GM12878 (cell line): ENCODE measurements around the gene CLEC16A. TPM values are rescaled to one million over a fixed set of nuclear protein-coding genes. Genes with fewer than 3 reads are reported as not detected.
A peak's percentile ranks its signal among the peaks of the same experiment; 100 is the strongest.

ENCODE experiments used
- ATAC-seq: fragments of 200-7000 bp; cut with Tn5 transposase; 3 replicates; pipeline ENCODE4 v1.9.1; 2020; ENCODE audit warnings: mild to moderate bottlenecking, moderate library complexity
- BruUV-seq: library from RNA; stranded (reverse); fragments of 400-500 nt; replicated peaks from 2 replicates; lab custom pipeline; 2021; lab: Mats Ljungman, UMichigan
- CTCF ChIA-PET: fragments of 300-600 bp; sonication (Branson Sonifier 250); formaldehyde crosslinking; extraction: SDS; loops from one replicate; lab custom pipeline; 2021; ENCODE audit warnings: inconsistent platforms; lab: Yijun Ruan, JAX
- POLR2A ChIA-PET: fragments of 350-600 bp; formaldehyde crosslinking; extraction: SDS; loops from one replicate; lab custom pipeline; 2021; ENCODE audit warnings: inconsistent platforms; lab: Charles Lee
- RAD21 ChIA-PET: fragments of 300-600 bp; sonication (Branson Sonifier 250); formaldehyde crosslinking; loops from one replicate; lab custom pipeline; 2023; ENCODE audit warnings: antibody characterized with exemption; ENCODE audit not compliant: unreplicated experiment; lab: Charles Lee
- SMC1A ChIA-PET: fragments of 300-600 bp; sonication (Branson Sonifier 250); formaldehyde crosslinking; loops from one replicate; lab custom pipeline; 2023; ENCODE audit not compliant: unreplicated experiment, uncharacterized antibody; lab: Charles Lee
- DNase-seq: peaks from one replicate; pipeline ENCODE4 v3.0.0-alpha.2; 2011; ENCODE audit warnings: low read depth, low spot score
- FAIRE-seq: peaks from 3 replicates; lab custom pipeline; 2011; peaks lifted over from hg19 to GRCh38; lab: Jason Lieb, UNC
- H2AFZ ChIP-seq: 2 replicates; pipeline ENCODE4 v1.6.0; 2011; ENCODE audit warnings: low read depth, low read length, control low read depth; ENCODE audit not compliant: control insufficient read depth
- H3K27ac ChIP-seq: 2 replicates; pipeline ENCODE4 v1.5.1; 2011; ENCODE audit warnings: control low read depth; ENCODE audit not compliant: control insufficient read depth, insufficient read depth
- H3K27me3 ChIP-seq, 2 experiments: replicated peaks in 1 of 2; 2 replicates each; pipeline versions ENCODE4 v1.6.0 to v1.6.1; 2011; ENCODE audit warnings: low read length in 1 of 2; ENCODE audit not compliant: control insufficient read depth in 2 of 2, insufficient read depth in 2 of 2
- H3K36me3 ChIP-seq, 2 experiments: 2 replicates each; pipeline ENCODE4 v1.5.1; 2011; ENCODE audit warnings: low read length in 1 of 2; ENCODE audit not compliant: control insufficient read depth in 2 of 2, insufficient read depth in 2 of 2
- H3K4me1 ChIP-seq: 2 replicates; pipeline ENCODE4 v1.6.1; 2011; ENCODE audit warnings: mild to moderate bottlenecking, low read length, moderate library complexity, mixed read lengths; ENCODE audit not compliant: control insufficient read depth, insufficient read depth
- H3K4me2 ChIP-seq: 2 replicates; pipeline ENCODE4 v1.6.0; 2011; ENCODE audit warnings: control low read depth; ENCODE audit not compliant: control insufficient read depth, insufficient read depth
- H3K4me3 ChIP-seq: fragments of 200-600 bp; sonication (generic); 2 replicates; pipeline ENCODE4 v1.5.1; 2016
- H3K79me2 ChIP-seq: 2 replicates; pipeline ENCODE4 v1.6.0; 2011; ENCODE audit warnings: low read length; ENCODE audit not compliant: control insufficient read depth, insufficient read depth
- H3K9ac ChIP-seq: 2 replicates; pipeline ENCODE4 v1.8.0; 2011; ENCODE audit warnings: low read length, control low read depth, mixed read lengths; ENCODE audit not compliant: control insufficient read depth, insufficient read depth
- H3K9me3 ChIP-seq: replicated peaks from 3 replicates; pipeline ENCODE4 v1.5.1; 2011; ENCODE audit warnings: mild to moderate bottlenecking, low read length; ENCODE audit not compliant: control insufficient read depth, insufficient read depth
- H4K20me1 ChIP-seq: 2 replicates; pipeline ENCODE4 v1.6.0; 2011; ENCODE audit not compliant: control insufficient read depth, insufficient read depth
- ATF7 ChIP-seq: fragments of 450-650 bp; IDR thresholded peaks from 2 replicates; pipeline ENCODE4 v1.6.1; 2016; ENCODE audit warnings: low read depth, mild to moderate bottlenecking
- CHD2 ChIP-seq: IDR thresholded peaks from 2 replicates; pipeline ENCODE4 v1.6.1; 2011; ENCODE audit warnings: low read depth, low read length, improper control_type of control experiment, borderline replicate concordance
- CREB1 ChIP-seq: IDR thresholded peaks from 2 replicates; pipeline ENCODE4 v1.6.1; 2012; ENCODE audit warnings: low read depth, mild to moderate bottlenecking, inconsistent platforms
- CUX1 ChIP-seq: IDR thresholded peaks from 2 replicates; pipeline ENCODE4 v1.6.1; 2012; ENCODE audit warnings: improper control_type of control experiment, low read depth, low read length; ENCODE audit not compliant: insufficient replicate concordance
- EP300 ChIP-seq, 2 experiments: fragments of 150-350 bp in 1 of 2; IDR thresholded peaks; 2 replicates each; pipeline ENCODE4 v1.6.1; 2011 to 2012; ENCODE audit warnings: low read depth in 2 of 2, low read length in 2 of 2, borderline replicate concordance in 1 of 2, improper control_type of control experiment in 1 of 2, inconsistent platforms in 1 of 2; ENCODE audit not compliant: control insufficient read depth in 1 of 2
- ETV6 ChIP-seq, 2 experiments: fragments of 450-650 bp in 1 of 2; IDR thresholded peaks in 1 of 2; conservative IDR thresholded peaks in 1 of 2; 2 replicates each; pipeline ENCODE4 v1.6.1; 2014; ENCODE audit warnings: antibody characterized with exemption in 1 of 2, borderline replicate concordance in 1 of 2, low read depth in 1 of 2, mild to moderate bottlenecking in 1 of 2, moderate library complexity in 1 of 2
- MEF2B ChIP-seq: fragments of 450-650 bp; IDR thresholded peaks from 2 replicates; pipeline ENCODE4 v1.6.1; 2018; ENCODE audit warnings: mild to moderate bottlenecking, moderate library complexity; ENCODE audit not compliant: partially characterized antibody, poor library complexity, severe bottlenecking
- NBN ChIP-seq: fragments of 450-650 bp; IDR thresholded peaks from 2 replicates; pipeline ENCODE4 v1.6.1; 2016
- RCOR1 ChIP-seq: conservative IDR thresholded peaks from 2 replicates; pipeline ENCODE4 v1.6.1; 2012; ENCODE audit warnings: low read depth, low read length, improper control_type of control experiment
- RUNX3 ChIP-seq: IDR thresholded peaks from 2 replicates; pipeline ENCODE4 v1.6.1; 2012; ENCODE audit warnings: low read length, inconsistent platforms
- SMAD1 ChIP-seq: fragments of 450-650 bp; IDR thresholded peaks from 2 replicates; pipeline ENCODE4 v1.6.1; 2018; ENCODE audit warnings: mild to moderate bottlenecking, low read depth; ENCODE audit not compliant: partially characterized antibody
- SMARCA5 ChIP-seq: fragments of 450-650 bp; IDR thresholded peaks from 2 replicates; pipeline ENCODE4 v1.6.1; 2017; ENCODE audit warnings: mild to moderate bottlenecking
- WRNIP1 ChIP-seq: IDR thresholded peaks from 2 replicates; pipeline ENCODE4 v1.6.1; 2011; ENCODE audit warnings: low read depth, low read length, improper control_type of control experiment, borderline replicate concordance
- WGBS: methylation state at CpG from one replicate; pipeline ENCODE4 v1.1.6; 2016; ENCODE audit warnings: low lambda C conversion rate; ENCODE audit not compliant: insufficient replicate concordance, insufficient coverage; ENCODE audit errors: missing lambda C conversion rate; 5-methylcytosine and 5-hydroxymethylcytosine counted together
- in situ Hi-C: fragments of 300-500 bp; cut with MboI; formaldehyde crosslinking; loops from 9 replicates; pipeline ENCODE4 v1.14.3; 2018; ENCODE audit warnings: mixed read lengths
- intact Hi-C: fragments of 100-400 bp; cut with micrococcal nuclease; formaldehyde crosslinking; loops from one replicate; pipeline ENCODE4 v1.14.2; 2022; ENCODE audit not compliant: unreplicated experiment
- polyA plus RNA-seq, 11 experiments: library from polyadenylated mRNA; depleted of rRNA in 4 of 11; unstranded in 6 of 11; stranded (reverse) in 5 of 11; fragments of >200 nt; fragmentation: Nextera tagmentation in 4 of 11; fragmentation: Illumina TruSeq in 1 of 11; extraction: Ambion mirVana in 4 of 11; extraction: Trizol in 1 of 11; gene quantifications; 1 replicate in 1 of 11; 2 replicates in 10 of 11; pipeline versions ENCODE4 v1.2.1 to v1.2.3, GENCODE V29; 2011 to 2016; ENCODE audit warnings: inconsistent platforms in 2 of 11, missing spikeins in 2 of 11, low read depth in 1 of 11
- total RNA-seq, 4 experiments: library from RNA; depleted of rRNA in 3 of 4; stranded (reverse); fragments of >200 nt in 3 of 4; fragmentation: Illumina TruSeq in 1 of 4; extraction: Trizol in 1 of 4; gene quantifications; 2 replicates each; pipeline versions ENCODE4 v1.2.1 to v1.2.3, GENCODE V29; 2013 to 2021

Gene CLEC16A
- total and polyA plus RNA-seq, 10 of the 15 experiments (the other 5 are each of a cell fraction or from before 2014, with no cell fraction given): 1.5 to 28.8 (median 19.2) TPM

- no peak for TF ChIP-seq CUX1
These were observed 36.4 kb downstream of the CLEC16A start (continued) for GRCh38 chr16:10980813-10981212.

GRCh38 chr16:10981697-10982216 lies 37.4 kb downstream of the CLEC16A start:
- WGBS: 0% methylated on average over 4 of the region's 4 CpGs
- BruUV-seq: no TSS peak
- FAIRE-seq (peak; percentile 81), DNase-seq (no peak), ATAC-seq (peak; percentile 94)
- no peak overlapping the region for H3K4me3 ChIP-seq
- no peaks in the 10 kb centered on the region for H3K79me2 ChIP-seq
- RAD21 ChIA-PET: interaction anchor here (0.8 to 4.6 kb wide), 13 partner anchors 10 to 375 kb away, joined by 3 to 47 read pairs (median 5); partner anchors contain the start of gene SOCS1
- peak overlapping the region; percentile 71 for H3K4me2 ChIP-seq
- POLR2A ChIA-PET: interaction anchor here (1.2 to 2.8 kb wide), 6 partner anchors 17 to 316 kb away, joined by 3 to 15 read pairs (median 4); partner anchors contain the start of gene SOCS1
- peak overlapping the region; percentile 55; the same call in 1 of the 2 replicates for H3K27ac ChIP-seq
- SMC1A ChIA-PET: interaction anchor here (0.7 to 3.3 kb wide), 14 partner anchors 10 to 376 kb away, joined by 4 to 48 read pairs (median 6); partner anchors contain the start of gene SOCS1
- no peak overlapping the region; the same call in 1 of the 2 replicates for H3K9ac ChIP-seq
- H3K36me3 ChIP-seq: peaks cover 12 to 16% of the 10 kb centered on the region in 2 experiments
- H2AFZ ChIP-seq: no peak overlapping the region
- H4K20me1 ChIP-seq: no peaks in the 10 kb centered on the region
- intact Hi-C loops (loop anchor here (1.0 to 5.0 kb wide), 3 partner anchors 15 to 276 kb away; partner anchors contain the start of gene SOCS1), in situ Hi-C loops (no loop called here)
- H3K27me3 ChIP-seq: no peaks in the 10 kb centered on the region
- H3K4me1 ChIP-seq: peaks cover 20% of the 10 kb centered on the region
- CTCF ChIA-PET: interaction anchor here (0.5 to 4.7 kb wide), 19 partner anchors 9 to 378 kb away, joined by 3 to 61 read pairs (median 4); partner anchors contain the start of gene SOCS1
- H3K9me3 ChIP-seq: no peaks in the 10 kb centered on the region
- TF ChIP-seq NBN: 0 out of 2 replicates have a peak, but pooled peaks have one; percentile 37
- 0 out of 2 replicates have a peak, but pooled peaks have one; percentile 22 for TF ChIP-seq RUNX3
- TF ChIP-seq SMAD1: peak; percentile 65
- TF ChIP-seq MEF2B: peak; percentile 99
- 0 out of 2 replicates have a peak, but pooled peaks have one; percentile 57 for TF ChIP-seq SMARCA5
- TF ChIP-seq EP300 (IDR thresholded peaks at IDR 0.05; ENCODE audit: borderline replicate concordance in 1 of 2, control insufficient read depth in 1 of 2, low read depth in 2 of 2, low read length in 2 of 2): peak in 1 of 2 experiments; percentile 64; a peak in 1 of 4 replicates
- 0 out of 2 replicates have a peak, but pooled peaks have one; percentile 42 for TF ChIP-seq CREB1
- peak; percentile 57; the same call in 1 of the 2 replicates for TF ChIP-seq ATF7
- TF ChIP-seq RCOR1: no peak
- TF ChIP-seq CHD2: peak; percentile 56; the same call in 1 of the 2 replicates
- TF ChIP-seq WRNIP1: no peak; the same call in 1 of the 2 replicates
- TF ChIP-seq ETV6 (conservative IDR thresholded peaks at IDR 0.05 in 1 of 2, IDR thresholded peaks at IDR 0.05 in 1 of 2; ENCODE audit: borderline replicate concordance in 1 of 2, low read depth in 1 of 2): peak in 1 of 2 experiments; percentile 35; a peak in 1 of 4 replicates
